Activated T-cell treated with anti-CD3 and anti-CD28 coated beads, Interleukin-2, amount 50 U/mL, for 1 hour (primary cell): Measurements from ENCODE around the gene PBX1.

ENCODE experiments used
- DNase-seq: peaks from one replicate; pipeline ENCODE4 v3.0.0-alpha.2; 2020

PBX1 gene

GRCh38 chr1:164704954-164705353, 146.0 kb downstream of the PBX1 start:
- DNase-seq: no peak

GRCh38 chr1:164706606-164706987, 147.6 kb downstream of the PBX1 start:
- no peak for DNase-seq

- no peak for DNase-seq
These were observed 148.9 kb downstream of the PBX1 start for GRCh38 chr1:164707868-164708331.

- DNase-seq: no peak
These were observed 149.6 kb downstream of the PBX1 start for GRCh38 chr1:164708596-164708995.

GRCh38 chr1:164709126-164709525, 150.1 kb downstream of the PBX1 start:
- no peak for DNase-seq

- no peak for DNase-seq
These were observed 150.7 kb downstream of the PBX1 start for GRCh38 chr1:164709541-164710278.

- DNase-seq: no peak
These were observed 153.4 kb downstream of the PBX1 start for GRCh38 chr1:164712131-164713036.

- no peak for DNase-seq
These were observed 154.6 kb downstream of the PBX1 start for GRCh38 chr1:164713456-164714207.

- no peak for DNase-seq
These were observed 158.2 kb downstream of the PBX1 start for GRCh38 chr1:164716992-164717703.

GRCh38 chr1:164718821-164719220, 159.8 kb downstream of the PBX1 start:
- no peak for DNase-seq

GRCh38 chr1:164719676-164720439, 160.9 kb downstream of the PBX1 start:
- DNase-seq: no peak

- DNase-seq: no peak
These were observed 161.7 kb downstream of the PBX1 start for GRCh38 chr1:164720440-164721227.

- no peak for DNase-seq
These were observed 162.2 kb downstream of the PBX1 start for GRCh38 chr1:164721228-164721496.

- no peak for DNase-seq
These were observed 164.4 kb downstream of the PBX1 start for GRCh38 chr1:164723296-164723798.

GRCh38 chr1:164725401-164725800, 166.4 kb downstream of the PBX1 start:
- no peak for DNase-seq

GRCh38 chr1:164726235-164726634, 167.3 kb downstream of the PBX1 start:
- no peak for DNase-seq

GRCh38 chr1:164728719-164729118, 169.7 kb downstream of the PBX1 start:
- DNase-seq: no peak

- no peak for DNase-seq
These were observed 172.3 kb downstream of the PBX1 start for GRCh38 chr1:164731161-164731876.

GRCh38 chr1:164733070-164733469, 174.1 kb downstream of the PBX1 start:
- no peak for DNase-seq

GRCh38 chr1:164733734-164734133, 174.8 kb downstream of the PBX1 start:
- DNase-seq: no peak
